Activated B cell treated with CpG ODN at 0.5 μM for 24 hours (primary cell): Measurements from ENCODE around the gene QKI. TPM values are rescaled to one million over a fixed set of nuclear protein-coding genes. Genes with fewer than 3 reads are reported as not detected.

Source experiments
- ATAC-seq: fragments of 200-7000 bp; cut with Tn5 transposase; one replicate; pipeline ENCODE4 v1.10.0; 2021; ENCODE audit warnings: low read depth, mild to moderate bottlenecking, moderate library complexity
- CTCF ChIA-PET: fragments of 350-600 bp; sonication (Branson Sonifier 250); formaldehyde crosslinking; loops from one replicate; lab custom pipeline; 2021; ENCODE audit warnings: antibody characterized with exemption; lab: Charles Lee
- POLR2A ChIA-PET: fragments of 350-600 bp; sonication (Branson Sonifier 250); formaldehyde crosslinking; loops from one replicate; lab custom pipeline; 2021; ENCODE audit warnings: antibody characterized with exemption; lab: Charles Lee
- DNase-seq: peaks from one replicate; pipeline ENCODE4 v3.0.0; 2022
- H3K27ac Mint-ChIP-seq: one replicate; pipeline ENCODE4 v1.8.0; 2020; ENCODE audit warnings: mixed read lengths
- H3K27me3 Mint-ChIP-seq: one replicate; pipeline ENCODE4 v1.8.0; 2021; ENCODE audit warnings: mixed read lengths
- H3K36me3 Mint-ChIP-seq: one replicate; pipeline ENCODE4 v1.8.0; 2021; ENCODE audit warnings: low read depth, mixed read lengths
- H3K4me1 Mint-ChIP-seq: one replicate; pipeline ENCODE4 v1.8.0; 2021; ENCODE audit warnings: mixed read lengths
- H3K4me3 Mint-ChIP-seq: one replicate; pipeline ENCODE4 v1.8.0; 2020; ENCODE audit warnings: mild to moderate bottlenecking, mixed read lengths
- H3K9me3 Mint-ChIP-seq: one replicate; pipeline ENCODE4 v1.8.0; 2020; ENCODE audit warnings: mixed read lengths
- intact Hi-C: fragments of 100-400 bp; cut with micrococcal nuclease; formaldehyde crosslinking; loops from one replicate; pipeline ENCODE4 v1.15.1; 2024
- total RNA-seq: library from RNA; stranded (reverse); gene quantifications from 2 replicates; pipeline ENCODE4 v1.2.3, GENCODE V29; 2022
- TF ChIP-seq, protein P1 (sequence below): fragments of 200-600 bp; IDR thresholded peaks from one replicate; pipeline ENCODE4 v1.8.0; 2022; ENCODE audit warnings: antibody characterized with exemption, mild to moderate bottlenecking

The QKI gene
- total RNA-seq, 1 donor from 2014 or later, result 61.5 TPM

- Mint-ChIP-seq H3K27me3 (no peaks in the 10 kb centered on the region), H3K27ac (no peak overlapping the region), H3K9me3 (peaks cover 6% of the 10 kb centered on the region), H3K36me3 (peaks cover 67% of the 10 kb centered on the region), H3K4me1 (no peaks in the 10 kb centered on the region), H3K4me3 (no peak overlapping the region)
- intact Hi-C loops, result loop anchor here (10.0 kb wide), 2 partner anchors 385 to 395 kb away; no protein-coding TSS in a partner anchor
- TF ChIP-seq, protein P1, sequence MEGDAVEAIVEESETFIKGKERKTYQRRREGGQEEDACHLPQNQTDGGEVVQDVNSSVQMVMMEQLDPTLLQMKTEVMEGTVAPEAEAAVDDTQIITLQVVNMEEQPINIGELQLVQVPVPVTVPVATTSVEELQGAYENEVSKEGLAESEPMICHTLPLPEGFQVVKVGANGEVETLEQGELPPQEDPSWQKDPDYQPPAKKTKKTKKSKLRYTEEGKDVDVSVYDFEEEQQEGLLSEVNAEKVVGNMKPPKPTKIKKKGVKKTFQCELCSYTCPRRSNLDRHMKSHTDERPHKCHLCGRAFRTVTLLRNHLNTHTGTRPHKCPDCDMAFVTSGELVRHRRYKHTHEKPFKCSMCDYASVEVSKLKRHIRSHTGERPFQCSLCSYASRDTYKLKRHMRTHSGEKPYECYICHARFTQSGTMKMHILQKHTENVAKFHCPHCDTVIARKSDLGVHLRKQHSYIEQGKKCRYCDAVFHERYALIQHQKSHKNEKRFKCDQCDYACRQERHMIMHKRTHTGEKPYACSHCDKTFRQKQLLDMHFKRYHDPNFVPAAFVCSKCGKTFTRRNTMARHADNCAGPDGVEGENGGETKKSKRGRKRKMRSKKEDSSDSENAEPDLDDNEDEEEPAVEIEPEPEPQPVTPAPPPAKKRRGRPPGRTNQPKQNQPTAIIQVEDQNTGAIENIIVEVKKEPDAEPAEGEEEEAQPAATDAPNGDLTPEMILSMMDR, result no peak
- CTCF ChIA-PET, result no interaction called here
- ATAC-seq (no peak), DNase-seq (no peak)
- POLR2A ChIA-PET, result no interaction called here
These were observed 145.1 kb downstream of the QKI start for GRCh38 chr6:163559661-163560060.

DNA sequence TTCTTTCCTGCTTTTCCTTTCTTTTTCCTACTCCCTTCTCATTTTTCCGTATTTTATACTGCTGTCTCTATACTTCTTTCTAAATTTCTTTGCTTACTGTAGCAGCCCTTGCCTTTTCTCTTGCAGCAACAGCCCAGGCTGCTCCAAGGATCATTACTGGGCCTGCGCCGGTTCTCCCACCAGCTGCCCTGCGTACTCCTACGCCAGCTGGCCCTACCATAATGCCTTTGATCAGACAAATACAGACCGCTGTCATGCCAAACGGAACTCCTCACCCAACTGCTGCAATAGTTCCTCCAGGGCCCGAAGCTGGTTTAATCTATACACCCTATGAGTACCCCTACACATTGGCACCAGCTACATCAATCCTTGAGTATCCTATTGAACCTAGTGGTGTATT is 148.8 kb downstream of the QKI start:
- Mint-ChIP-seq H3K4me1 (no peaks in the 10 kb centered on the region), H3K36me3 (peaks cover 63% of the 10 kb centered on the region), H3K9me3 (no peaks in the 10 kb centered on the region), H3K4me3 (no peak overlapping the region), H3K27me3 (no peaks in the 10 kb centered on the region), H3K27ac (no peak overlapping the region)
- intact Hi-C loops, result no loop called here
- ChIA-PET CTCF (no interaction called here), POLR2A (no interaction called here)
- ATAC-seq (no peak), DNase-seq (no peak)
- TF ChIP-seq, protein P1, result no peak

DNA sequence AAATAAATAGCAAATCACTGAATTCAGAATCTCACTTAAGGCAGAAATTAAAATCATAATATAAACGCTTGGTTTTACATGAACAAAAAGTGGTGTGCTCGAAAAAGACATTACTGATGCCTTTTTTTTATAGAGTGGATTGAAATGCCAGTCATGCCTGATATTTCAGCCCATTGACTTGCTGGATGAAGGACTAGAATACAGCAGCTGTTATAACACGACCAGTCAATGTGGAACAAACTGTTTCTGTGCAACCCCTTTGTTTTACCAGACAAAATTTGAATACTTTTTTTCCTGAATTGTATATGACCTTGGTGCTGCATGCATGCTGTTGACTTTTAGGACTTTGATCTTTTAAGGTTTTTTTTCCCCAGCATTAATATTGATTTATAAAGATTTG is 150.0 kb downstream of the QKI start:
- intact Hi-C loops, result no loop called here
- ChIA-PET POLR2A (no interaction called here), CTCF (no interaction called here)
- TF ChIP-seq, protein P1, result no peak
- H3K27me3 Mint-ChIP-seq, result no peaks in the 10 kb centered on the region
- H3K4me3 Mint-ChIP-seq, result no peak overlapping the region
- DNase-seq (no peak), ATAC-seq (no peak)
- peaks cover 57% of the 10 kb centered on the region for H3K36me3 Mint-ChIP-seq
- no peak overlapping the region for H3K27ac Mint-ChIP-seq
- H3K9me3 Mint-ChIP-seq, result no peaks in the 10 kb centered on the region
- H3K4me1 Mint-ChIP-seq, result no peaks in the 10 kb centered on the region

DNA sequence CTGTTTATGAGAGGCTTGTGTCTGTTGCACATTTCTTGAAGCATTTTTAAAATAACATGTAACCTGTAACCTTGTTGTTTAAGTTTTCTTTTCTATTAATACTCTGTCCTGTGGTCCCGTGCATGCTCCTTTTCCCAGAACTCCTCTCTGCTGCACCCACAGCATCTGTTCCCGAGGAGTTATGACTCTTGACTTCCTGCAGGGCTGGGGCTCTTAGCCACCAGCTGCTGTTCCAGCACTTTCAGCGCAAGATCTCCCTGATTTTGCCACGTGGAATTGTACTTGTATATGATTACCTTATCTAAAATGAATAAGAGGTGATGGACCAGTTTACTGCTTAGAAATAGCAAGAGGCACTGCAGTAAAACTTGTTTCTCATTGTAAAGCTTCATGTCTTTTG is 150.6 kb downstream of the QKI start:
- TF ChIP-seq, protein P1, result no peak
- Mint-ChIP-seq H3K36me3 (peaks cover 56% of the 10 kb centered on the region), H3K9me3 (no peaks in the 10 kb centered on the region), H3K4me1 (no peaks in the 10 kb centered on the region), H3K27ac (no peak overlapping the region), H3K27me3 (no peaks in the 10 kb centered on the region), H3K4me3 (no peak overlapping the region)
- POLR2A ChIA-PET, result no interaction called here
- intact Hi-C loops, result no loop called here
- CTCF ChIA-PET, result no interaction called here
- ATAC-seq, result no peak
- DNase-seq, result no peak

DNA sequence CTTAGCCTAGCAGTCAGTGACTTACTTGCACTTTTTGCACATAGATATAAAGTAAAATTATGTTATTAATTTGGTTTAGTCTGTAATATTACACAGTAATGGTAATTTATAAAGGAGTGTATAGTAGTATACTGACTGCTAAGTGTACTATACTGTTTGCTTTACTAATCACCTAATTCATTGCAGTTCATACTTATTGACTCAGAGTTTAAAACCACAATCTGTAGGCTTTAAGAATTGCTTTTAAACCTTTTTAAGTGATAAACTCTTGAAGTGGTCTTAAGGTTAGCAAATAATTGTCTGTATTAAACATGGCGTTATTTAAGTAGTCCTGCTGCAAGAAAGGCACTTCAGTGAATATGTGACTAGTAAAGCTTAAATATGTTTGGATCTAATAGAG is 151.5 kb downstream of the QKI start:
- Mint-ChIP-seq H3K4me3 (no peak overlapping the region), H3K27me3 (no peaks in the 10 kb centered on the region), H3K9me3 (no peaks in the 10 kb centered on the region), H3K27ac (no peak overlapping the region), H3K4me1 (no peaks in the 10 kb centered on the region), H3K36me3 (peaks cover 63% of the 10 kb centered on the region)
- intact Hi-C loops, result no loop called here
- TF ChIP-seq, protein P1, result no peak
- POLR2A ChIA-PET, result no interaction called here
- CTCF ChIA-PET, result no interaction called here
- ATAC-seq (no peak), DNase-seq (no peak)
